Sigmoid colon (tissue), 4 donors: ENCODE measurements around the gene SRP68.

Experiments used
- EP300 ChIP-seq, 4 donors: sonication (generic); formaldehyde crosslinking; IDR thresholded peaks; one replicate each; pipeline ENCODE4 v1.6.1; 2017; ENCODE audit warnings: antibody characterized with exemption in 4 of 4
- POLR2A ChIP-seq, 2 donors: fragments of 450-650 bp; IDR thresholded peaks; one replicate each; pipeline ENCODE4 v1.6.1; 2016; ENCODE audit warnings: antibody characterized with exemption in 2 of 2, mild to moderate bottlenecking in 2 of 2, moderate library complexity in 2 of 2
- POLR2AphosphoS5 ChIP-seq, 4 donors: sonication (generic); formaldehyde crosslinking; IDR thresholded peaks; one replicate each; pipeline ENCODE4 v1.6.1; 2017; ENCODE audit warnings: antibody characterized with exemption in 4 of 4
- TF ChIP-seq, protein P1 (sequence below), 4 experiments: fragments of 450-650 bp in 3 of 4; fragments of 200-600 bp in 1 of 4; IDR thresholded peaks; one replicate each; pipeline ENCODE4 v1.5.1; 2016 to 2019; ENCODE audit warnings: antibody characterized with exemption in 4 of 4, mild to moderate bottlenecking in 3 of 4, moderate library complexity in 2 of 4

DNA sequence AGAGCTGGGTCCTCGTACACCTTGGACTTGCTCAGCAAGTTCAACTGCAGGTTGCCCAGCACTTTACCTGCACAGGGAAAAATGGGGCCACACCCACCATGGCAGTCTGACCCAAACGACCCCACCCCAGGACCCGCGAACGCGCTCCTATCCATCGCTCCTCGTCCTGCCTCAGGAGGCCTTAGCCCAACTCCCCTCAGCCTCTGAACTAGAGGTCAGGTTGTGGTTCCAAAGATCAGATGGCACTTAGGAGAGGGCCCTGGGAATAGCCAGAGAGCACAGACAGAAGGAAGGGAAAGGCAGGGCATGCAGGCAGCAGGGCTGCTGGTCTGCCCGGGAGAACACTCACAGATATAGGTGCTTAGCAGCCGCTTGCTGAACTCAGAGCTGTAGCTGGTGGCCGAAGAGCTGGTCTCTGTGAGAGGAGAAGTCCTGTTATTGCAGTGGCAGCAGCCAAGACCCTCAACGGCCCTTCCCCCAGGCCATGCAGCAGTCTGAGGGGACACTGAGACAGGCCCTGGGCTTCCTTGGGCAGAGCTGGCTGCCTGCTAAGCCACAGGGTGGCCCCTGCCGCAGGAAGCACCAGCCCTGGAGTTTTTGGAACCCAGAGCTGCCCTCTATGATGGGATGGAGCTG is 13.5 kb upstream of the SRP68 start:
- TF ChIP-seq EP300 (IDR thresholded peaks at IDR 0.05) (no peak), POLR2AphosphoS5 (IDR thresholded peaks at IDR 0.05) (no peak), POLR2A (IDR thresholded peaks at IDR 0.05) (no peak)
- TF ChIP-seq, protein P1, sequence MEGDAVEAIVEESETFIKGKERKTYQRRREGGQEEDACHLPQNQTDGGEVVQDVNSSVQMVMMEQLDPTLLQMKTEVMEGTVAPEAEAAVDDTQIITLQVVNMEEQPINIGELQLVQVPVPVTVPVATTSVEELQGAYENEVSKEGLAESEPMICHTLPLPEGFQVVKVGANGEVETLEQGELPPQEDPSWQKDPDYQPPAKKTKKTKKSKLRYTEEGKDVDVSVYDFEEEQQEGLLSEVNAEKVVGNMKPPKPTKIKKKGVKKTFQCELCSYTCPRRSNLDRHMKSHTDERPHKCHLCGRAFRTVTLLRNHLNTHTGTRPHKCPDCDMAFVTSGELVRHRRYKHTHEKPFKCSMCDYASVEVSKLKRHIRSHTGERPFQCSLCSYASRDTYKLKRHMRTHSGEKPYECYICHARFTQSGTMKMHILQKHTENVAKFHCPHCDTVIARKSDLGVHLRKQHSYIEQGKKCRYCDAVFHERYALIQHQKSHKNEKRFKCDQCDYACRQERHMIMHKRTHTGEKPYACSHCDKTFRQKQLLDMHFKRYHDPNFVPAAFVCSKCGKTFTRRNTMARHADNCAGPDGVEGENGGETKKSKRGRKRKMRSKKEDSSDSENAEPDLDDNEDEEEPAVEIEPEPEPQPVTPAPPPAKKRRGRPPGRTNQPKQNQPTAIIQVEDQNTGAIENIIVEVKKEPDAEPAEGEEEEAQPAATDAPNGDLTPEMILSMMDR (IDR thresholded peaks at IDR 0.05), result no peak
